Omental fat pad (tissue), 4 donors: ENCODE measurements around the gene SEMA3C. TPM values are rescaled to one million over a fixed set of nuclear protein-coding genes. Genes with fewer than 3 reads are reported as not detected.

ENCODE experiments used
- ATAC-seq: fragments of 150-250 bp; one replicate; pipeline ENCODE4 v1.9.1; 2016; ENCODE audit warnings: mild to moderate bottlenecking, moderate library complexity; ENCODE audit not compliant: low FRiP score
- DNase-seq: peaks from one replicate; pipeline ENCODE4 v3.0.0-alpha.2; 2019; ENCODE audit warnings: low spot score
- total RNA-seq, 4 donors: library from RNA; depleted of rRNA; stranded (reverse); fragments of >200 nt; gene quantifications; one replicate each; pipeline ENCODE4 v1.1.0, GENCODE V29; 2016
- TF ChIP-seq, protein P1 (sequence below), 3 donors: fragments of 450-650 bp; IDR thresholded peaks; one replicate each; pipeline ENCODE4 v1.5.1; 2016 to 2017; ENCODE audit warnings: antibody characterized with exemption in 3 of 3, mild to moderate bottlenecking in 3 of 3, moderate library complexity in 2 of 3

The SEMA3C gene
- total RNA-seq = 100 to 1,000 TPM in 2 of 4 donors, 10 to 100 TPM in 2; 46.2 to 201 (median 126) TPM

DNA sequence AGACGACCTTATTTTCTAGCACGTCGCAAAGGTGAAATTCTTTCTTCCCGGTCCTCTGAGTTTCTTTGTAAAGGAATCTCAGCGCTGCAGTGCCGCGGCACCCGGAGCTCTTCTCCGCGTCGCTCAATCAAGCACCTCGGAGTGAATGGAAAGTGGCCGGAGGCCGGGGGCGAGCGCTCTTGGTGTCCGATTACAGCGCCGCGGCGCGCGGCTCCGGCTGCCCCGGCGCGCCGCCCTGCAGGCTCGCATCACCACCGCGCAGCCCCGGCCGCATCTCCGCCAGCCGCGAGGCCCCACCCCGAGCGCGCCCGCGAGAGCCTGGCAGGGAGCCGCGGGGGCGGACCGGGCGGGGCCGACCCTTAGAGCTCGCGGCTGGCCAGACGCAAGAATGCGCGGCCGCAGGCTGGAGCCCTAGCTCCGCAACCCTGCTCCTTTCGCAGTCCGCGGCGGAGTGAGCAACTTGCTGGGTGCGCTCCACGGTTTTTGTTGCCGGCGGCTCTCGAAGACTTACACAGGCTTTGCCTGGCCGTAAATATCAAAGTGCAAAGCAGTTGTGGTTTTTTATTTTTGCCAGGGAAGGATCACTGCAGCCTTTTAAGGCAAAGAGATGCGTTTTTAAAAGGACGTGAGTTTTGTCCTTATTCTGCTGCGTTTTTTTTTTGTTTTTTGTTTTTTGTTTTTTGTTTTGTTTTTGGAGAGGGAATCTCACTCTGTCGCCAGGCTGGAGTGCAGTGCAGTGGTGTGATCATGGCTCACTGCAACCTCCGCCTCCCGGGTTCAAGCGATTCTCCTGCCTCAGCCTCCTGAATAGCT is at the start of gene SEMA3C:
Gene SEMA3C (minus strand): TSS at position 143 of the 813 bp plus-strand sequence. CDS start 2,270 bp downstream, outside the sequence.
- TF ChIP-seq, protein P1, sequence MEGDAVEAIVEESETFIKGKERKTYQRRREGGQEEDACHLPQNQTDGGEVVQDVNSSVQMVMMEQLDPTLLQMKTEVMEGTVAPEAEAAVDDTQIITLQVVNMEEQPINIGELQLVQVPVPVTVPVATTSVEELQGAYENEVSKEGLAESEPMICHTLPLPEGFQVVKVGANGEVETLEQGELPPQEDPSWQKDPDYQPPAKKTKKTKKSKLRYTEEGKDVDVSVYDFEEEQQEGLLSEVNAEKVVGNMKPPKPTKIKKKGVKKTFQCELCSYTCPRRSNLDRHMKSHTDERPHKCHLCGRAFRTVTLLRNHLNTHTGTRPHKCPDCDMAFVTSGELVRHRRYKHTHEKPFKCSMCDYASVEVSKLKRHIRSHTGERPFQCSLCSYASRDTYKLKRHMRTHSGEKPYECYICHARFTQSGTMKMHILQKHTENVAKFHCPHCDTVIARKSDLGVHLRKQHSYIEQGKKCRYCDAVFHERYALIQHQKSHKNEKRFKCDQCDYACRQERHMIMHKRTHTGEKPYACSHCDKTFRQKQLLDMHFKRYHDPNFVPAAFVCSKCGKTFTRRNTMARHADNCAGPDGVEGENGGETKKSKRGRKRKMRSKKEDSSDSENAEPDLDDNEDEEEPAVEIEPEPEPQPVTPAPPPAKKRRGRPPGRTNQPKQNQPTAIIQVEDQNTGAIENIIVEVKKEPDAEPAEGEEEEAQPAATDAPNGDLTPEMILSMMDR (IDR thresholded peaks at IDR 0.05) = no peak
- DNase-seq (peak; percentile 59), ATAC-seq (peak; percentile 97)

DNA sequence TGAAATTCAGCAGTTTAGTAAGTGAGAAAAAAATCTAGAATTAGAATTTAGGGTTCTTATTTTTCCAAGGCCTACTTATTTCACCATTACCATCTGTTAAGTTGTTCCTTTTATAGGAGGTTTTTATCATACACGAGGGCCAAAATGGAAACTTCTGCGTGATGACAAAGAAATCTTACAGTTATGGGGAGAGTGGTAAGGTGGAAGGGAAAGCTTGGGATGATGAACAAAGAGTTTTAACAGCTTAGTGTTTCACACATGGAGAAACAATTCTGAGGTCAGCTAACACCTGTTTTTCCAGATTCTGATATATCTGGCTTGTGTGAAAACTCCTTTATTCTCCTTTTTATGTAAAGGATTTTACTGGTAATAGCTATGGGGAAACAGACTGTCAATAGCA is 49.8 kb upstream of the SEMA3C start:
- DNase-seq (no peak), ATAC-seq (no peak)
- TF ChIP-seq, protein P1 (IDR thresholded peaks at IDR 0.05) = no peak

DNA sequence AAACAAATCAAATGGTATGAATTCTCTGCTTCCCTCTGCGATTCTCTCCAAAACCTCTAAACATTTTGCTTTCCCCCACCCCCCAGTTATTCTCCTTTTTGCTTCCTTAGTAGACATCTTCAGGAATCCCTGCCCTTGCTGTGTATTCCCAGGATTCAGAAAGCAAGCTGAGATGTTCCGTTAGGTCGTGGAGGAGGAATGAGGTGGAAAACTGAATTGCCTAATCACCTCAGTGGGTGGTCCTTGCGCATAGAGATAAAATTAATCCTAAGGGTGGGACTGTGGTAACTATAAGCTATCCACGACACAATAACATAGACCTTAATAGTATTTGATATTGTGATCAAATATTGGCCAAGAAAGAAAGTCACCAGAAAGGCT is 49.1 kb upstream of the SEMA3C start:
- DNase-seq (no peak), ATAC-seq (no peak)

DNA sequence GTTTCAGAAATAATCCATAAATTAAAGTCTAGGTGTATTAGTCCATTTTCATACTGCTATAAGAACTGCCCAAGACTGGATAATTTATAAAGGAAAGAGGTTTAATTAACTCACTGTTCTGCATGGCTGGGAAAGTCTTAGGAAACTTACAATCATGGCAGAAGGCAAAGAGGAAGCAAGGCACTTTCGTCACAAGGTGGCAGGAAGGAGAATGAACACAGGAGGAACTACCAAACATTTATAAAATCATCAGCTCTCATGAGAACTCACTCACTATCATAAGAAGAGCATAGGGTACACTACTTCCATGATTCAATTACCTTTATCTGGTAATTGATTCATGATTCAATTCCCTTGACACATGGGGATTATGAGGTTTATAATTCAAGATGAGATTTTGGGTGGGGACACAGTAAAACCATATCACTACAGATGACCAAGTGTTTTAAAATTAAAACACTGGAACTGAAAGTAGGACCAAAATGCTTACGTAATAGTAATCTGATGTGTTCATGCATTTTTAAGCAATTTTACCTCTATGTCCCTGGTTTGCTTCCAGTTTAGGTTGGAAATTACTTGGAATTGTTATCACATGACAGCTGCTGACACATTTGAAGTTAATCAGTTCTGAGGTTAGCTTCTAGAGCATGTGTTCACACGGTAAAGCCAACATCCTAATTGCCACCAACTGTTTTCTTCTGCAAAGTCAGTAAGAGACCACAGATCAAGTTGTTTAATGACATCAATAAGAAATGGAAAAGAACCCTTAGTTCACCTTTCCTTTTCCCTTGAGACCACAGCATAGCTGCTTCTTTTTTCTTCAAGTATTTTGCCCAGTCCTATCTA is 48.4 kb upstream of the SEMA3C start:
- DNase-seq (no peak), ATAC-seq (no peak)
- TF ChIP-seq, protein P1 (IDR thresholded peaks at IDR 0.05) = no peak

More for the DNA sequence above, 49.1 kb upstream of the SEMA3C start:
- TF ChIP-seq, protein P1 (IDR thresholded peaks at IDR 0.05) = no peak

DNA sequence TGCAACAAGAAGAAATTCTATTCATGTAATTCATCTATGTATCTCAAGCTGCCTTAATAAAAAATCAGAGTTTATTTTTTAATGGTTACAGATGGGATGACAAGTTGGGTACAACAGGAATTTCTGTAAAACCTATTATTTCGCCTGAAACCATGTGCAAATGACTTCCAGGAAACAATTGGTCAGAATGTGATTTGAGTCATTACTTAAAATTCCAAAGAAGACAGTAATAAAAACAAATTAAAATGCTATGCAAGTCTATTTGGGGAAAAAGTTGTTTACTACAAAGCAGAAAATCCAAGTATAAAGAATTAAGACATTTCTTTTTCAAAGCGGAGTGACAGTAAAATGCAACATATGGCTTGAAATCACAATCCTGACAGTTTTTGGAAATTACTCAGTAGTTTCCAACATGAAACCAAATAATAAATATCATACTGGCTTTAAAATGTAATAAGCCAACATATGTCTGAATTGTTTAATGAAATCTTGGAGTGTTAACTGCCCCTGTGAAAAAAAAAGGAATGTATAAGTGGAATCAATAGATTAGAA is 41.5 kb upstream of the SEMA3C start:
- TF ChIP-seq, protein P1 (IDR thresholded peaks at IDR 0.05) = no peak
- ATAC-seq = no peak
- no peak for DNase-seq

DNA sequence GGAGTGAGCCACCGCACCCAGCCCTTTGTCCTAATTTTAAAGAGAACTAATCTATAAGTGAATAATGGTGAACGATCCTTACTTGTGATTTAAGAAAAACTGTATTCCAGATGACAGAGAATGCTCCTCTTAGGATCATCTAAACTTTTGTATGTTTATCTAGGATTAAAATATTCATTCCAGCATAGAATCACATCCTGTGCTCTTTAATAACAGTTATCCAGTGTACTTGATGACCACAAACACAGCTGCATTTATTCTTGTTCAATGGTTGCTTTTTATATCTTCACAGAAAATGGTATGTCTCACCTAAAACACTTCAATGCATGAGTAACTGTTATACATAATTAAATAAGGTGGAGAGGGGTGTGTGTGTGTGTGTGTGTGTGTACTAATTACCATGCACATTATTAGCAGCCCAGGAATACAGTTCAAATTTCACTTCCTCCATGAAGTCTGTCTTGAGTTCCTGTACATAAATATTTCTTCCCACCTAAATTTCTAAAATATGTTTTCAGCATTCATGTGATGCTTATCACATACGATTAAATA is 38.5 kb upstream of the SEMA3C start:
- ATAC-seq = no peak
- no peak for DNase-seq
- TF ChIP-seq, protein P1 (IDR thresholded peaks at IDR 0.05) = no peak
